Keratinocyte (primary cell): ENCODE data around the gene STRA6.

Experiments used
- CTCF ChIP-seq, 3 experiments: IDR thresholded peaks in 1 of 3; conservative IDR thresholded peaks in 1 of 3; optimal IDR thresholded peaks in 1 of 3; 2 replicates in 2 of 3; 3 replicates in 1 of 3; pipeline versions ENCODE3 to v1.5.1; 2011; ENCODE audit warnings: low read length in 3 of 3, mild to moderate bottlenecking in 3 of 3, moderate library complexity in 2 of 3, control low read depth in 1 of 3, inconsistent platforms in 1 of 3; ENCODE audit not compliant: insufficient read depth in 2 of 3; ENCODE audit errors: extremely low read depth in 1 of 3
- EZH2 ChIP-seq: IDR thresholded peaks from one replicate; pipeline ENCODE4 v1.6.1; 2012; ENCODE audit warnings: inconsistent platforms, mild to moderate bottlenecking, low read length, moderate library complexity

GRCh38 chr15:74212494-74212893 is 9.9 kb upstream of the STRA6 start:
- TF ChIP-seq CTCF (optimal IDR thresholded peaks at IDR 0.05 in 1 of 3, IDR thresholded peaks at IDR 0.05 in 1 of 3, conservative IDR thresholded peaks at IDR 0.05 in 1 of 3; ENCODE audit: extremely low read depth in 1 of 3, insufficient read depth in 2 of 3, low read length in 3 of 3) (no peak), EZH2 (no peak)
